GM19351 (cell line): ENCODE results near the gene EBF4.
"Not testable (repeated sequence)": the region's sequence is repeated elsewhere in the genome, so short reads cannot be mapped to it uniquely, and the experiment has no call there.

Source experiments
- ATAC-seq: cut with Tn5 transposase; IDR thresholded peaks from one replicate; pipeline ENCODE4 v1.9.1; 2021; ENCODE audit warnings: mild to moderate bottlenecking, moderate library complexity; ENCODE audit not compliant: unreplicated experiment

Gene EBF4

GRCh38 chr20:2672446-2672845, 20.1 kb upstream of the EBF4 start:
- ATAC-seq: no peak

DNA sequence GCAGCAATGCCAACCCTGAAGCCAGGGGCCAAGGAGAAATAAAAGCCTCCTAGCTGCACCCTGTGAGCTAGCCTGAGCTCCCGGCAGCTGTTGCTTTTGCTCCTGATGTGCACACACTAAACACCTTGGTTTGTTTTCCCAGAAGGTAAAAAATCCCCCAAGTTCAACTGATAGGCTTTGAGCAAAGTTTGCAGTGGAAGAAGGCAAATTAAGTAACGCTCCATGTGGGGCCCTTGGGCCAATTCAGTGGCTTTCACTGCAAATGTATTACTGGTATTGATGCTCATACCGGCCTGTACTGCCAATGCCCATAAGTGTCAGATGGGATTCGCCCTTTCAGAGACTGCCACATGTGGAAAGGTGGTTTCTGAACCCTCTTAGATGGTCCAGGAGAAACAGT, 19.1 kb upstream of the EBF4 start:
- no peak for ATAC-seq

DNA sequence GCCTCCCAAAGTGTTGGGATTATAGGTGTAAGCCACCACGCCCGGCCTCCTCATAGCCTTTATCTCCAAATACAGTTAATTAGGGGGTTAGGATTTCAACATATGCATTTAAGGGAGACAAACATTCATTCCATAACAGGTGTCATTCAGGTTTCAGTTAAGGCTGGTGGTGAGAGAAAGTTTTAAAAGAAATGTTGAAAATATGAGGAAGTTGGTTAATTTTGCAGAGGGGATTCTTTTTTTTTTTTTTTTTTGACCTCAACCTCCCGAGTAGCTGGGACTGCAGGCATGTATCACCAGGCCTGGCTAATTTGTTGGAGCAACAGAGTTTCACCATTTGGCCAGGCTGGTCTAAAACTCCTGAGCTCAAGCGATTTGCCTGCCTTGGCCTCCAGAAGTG, 12.5 kb upstream of the EBF4 start:
- no peak for ATAC-seq

DNA sequence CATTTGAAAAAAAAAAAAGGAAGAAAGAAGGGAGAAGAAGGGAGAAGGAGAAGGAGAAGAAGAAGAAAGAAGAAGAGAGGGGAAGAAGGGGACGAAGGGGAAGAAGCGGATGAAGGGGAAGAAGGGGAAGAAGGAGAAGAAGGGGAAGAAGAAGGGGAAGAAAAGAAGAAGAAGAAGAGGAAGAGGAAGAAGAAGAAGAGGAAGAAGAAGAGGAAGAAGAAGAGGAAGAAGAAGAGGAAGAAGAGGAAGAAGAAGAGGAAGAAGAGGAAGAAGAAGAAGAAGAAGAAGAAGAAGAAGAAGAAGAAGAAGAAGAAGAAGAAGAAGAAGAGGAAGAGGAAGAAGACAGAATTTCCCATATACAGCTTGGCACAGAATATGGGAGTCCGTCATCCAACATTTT, 10.5 kb upstream of the EBF4 start:
- ATAC-seq: not testable (repeated sequence)

DNA sequence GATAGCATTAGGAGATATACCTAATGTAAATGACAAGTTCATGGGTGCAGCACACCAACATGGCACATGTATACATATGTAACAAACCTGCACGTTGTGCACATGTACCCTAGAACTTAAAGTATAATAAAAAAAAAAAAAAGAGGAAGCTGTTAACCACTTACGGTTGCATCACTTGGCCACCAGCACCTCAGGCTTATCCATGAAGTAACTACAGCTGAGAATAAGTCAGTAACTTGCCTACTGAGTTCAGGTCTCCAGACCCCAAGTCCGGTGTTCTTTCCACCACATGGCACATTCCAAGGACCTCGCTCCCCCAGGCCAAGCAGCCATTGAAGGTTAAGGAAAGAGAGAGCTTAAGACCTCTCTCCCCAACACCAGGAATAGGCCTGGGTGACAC, 7.8 kb upstream of the EBF4 start:
- ATAC-seq: not testable (repeated sequence)

GRCh38 chr20:2687514-2687913, 5.1 kb upstream of the EBF4 start:
- no peak for ATAC-seq

GRCh38 chr20:2688041-2688591, 4.5 kb upstream of the EBF4 start:
- no peak for ATAC-seq

- no peak for ATAC-seq
Measured at GRCh38 chr20:2690213-2690612, 2.4 kb upstream of the EBF4 start.

DNA sequence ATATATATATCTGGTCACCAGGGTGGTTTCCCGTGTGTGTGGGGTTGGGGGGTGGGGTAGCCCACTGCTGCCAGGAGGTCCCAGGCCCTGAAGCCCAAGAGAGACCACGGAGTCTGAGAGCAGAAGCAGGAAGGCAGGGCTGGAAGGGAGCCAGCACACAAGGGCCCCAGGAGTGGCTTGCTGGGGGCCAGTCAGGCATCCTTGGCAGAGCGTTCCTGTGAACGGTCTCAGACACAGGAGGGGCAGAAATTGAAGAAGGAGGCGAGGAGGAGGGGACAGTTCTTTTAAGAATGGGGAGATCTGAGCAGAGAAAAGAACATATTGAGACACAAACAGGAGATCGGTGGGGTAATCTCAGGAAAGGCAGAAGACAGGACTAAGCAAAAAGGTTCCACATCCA, 1.9 kb upstream of the EBF4 start:
- ATAC-seq: no peak

GRCh38 chr20:2691127-2691526, 1.5 kb upstream of the EBF4 start:
- ATAC-seq: no peak

DNA sequence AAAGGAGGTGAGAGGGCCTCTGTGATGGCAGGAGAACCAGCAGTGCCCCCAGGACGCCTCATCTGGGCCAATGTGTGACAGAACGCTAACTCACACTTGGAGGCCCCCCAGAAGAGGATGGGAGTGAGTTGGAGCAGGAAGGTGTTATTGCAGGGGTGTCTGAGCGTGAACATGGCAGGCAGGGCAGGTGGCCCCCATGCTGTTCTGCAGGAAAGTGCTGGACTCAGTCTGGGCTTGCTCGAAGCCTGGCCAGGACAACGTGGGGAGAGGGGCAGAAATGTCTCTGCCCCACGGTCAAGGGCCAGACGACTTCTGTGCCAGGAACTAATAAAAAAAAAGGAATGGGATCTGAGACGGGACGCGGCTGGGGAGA, 931 bp upstream of the EBF4 start:
- ATAC-seq: no peak

- no peak for ATAC-seq
Measured at GRCh38 chr20:2692886-2693285, 306 bp downstream of the EBF4 start.

DNA sequence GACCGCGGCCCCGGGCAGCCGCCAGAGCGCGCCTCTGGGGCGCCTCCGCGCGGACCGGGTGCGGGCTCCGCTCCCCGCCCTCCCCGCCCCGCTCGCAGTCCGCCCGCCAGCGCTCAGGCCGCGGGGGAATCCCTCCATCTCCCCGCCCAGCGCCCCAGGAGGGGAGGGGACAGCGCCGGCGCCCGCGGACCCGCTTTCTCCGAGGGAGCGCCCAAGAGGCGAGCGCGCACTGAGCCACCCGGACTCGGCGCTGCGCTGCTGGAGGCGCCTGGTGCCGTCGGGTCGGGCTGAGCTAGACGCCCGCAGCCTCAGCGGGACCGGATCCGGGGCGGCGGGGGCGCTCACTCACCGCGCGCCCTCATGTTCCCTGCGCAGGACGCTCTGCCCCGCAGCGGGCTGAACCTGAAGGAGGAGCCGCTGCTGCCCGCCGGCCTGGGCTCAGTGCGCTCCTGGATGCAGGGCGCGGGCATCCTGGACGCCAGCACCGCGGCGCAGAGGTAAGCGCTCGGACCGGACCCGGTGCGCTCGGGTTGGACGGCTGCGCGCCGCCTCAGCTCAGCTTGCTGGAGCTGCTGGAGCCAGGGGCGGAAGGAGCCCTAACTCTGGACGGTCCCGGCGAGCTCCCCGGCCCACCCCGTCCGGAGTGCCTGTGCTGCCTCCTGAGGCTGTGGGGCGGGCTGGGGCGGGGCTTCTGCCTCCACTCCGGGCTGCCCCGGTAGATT, 867 bp downstream of the EBF4 start:
- ATAC-seq: no peak

GRCh38 chr20:2694008-2694471, 1.5 kb downstream of the EBF4 start:
- ATAC-seq: no peak

GRCh38 chr20:2694519-2694918, 1.9 kb downstream of the EBF4 start:
- no peak for ATAC-seq

GRCh38 chr20:2695206-2695983, 2.8 kb downstream of the EBF4 start:
- ATAC-seq: no peak

DNA sequence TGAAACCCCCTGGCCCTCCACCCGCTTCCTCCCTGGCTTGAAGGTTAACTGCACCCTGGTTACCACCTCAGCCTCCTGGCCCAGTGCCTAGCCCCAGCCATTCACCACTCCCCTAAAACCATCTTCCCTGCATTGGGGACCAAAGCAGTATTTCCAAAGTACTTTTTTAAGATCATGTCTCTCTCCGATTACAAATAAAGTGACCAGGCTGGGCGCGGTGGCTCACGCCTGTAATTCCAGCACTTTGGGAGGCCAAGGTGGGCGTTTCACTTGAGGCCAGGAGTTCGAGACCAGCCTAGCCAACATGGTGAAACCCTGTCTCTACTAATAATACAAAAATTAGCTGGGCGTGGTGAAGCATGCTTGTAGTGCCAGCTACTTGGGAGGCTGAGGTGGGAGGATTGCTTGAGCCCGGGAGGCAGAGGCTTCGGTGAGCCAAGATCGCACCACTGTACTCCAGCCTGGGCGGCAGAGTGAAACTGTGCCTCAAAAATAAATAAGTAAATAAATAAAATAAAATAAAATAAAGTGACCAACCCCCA, 3.5 kb downstream of the EBF4 start:
- ATAC-seq: not testable (repeated sequence)

DNA sequence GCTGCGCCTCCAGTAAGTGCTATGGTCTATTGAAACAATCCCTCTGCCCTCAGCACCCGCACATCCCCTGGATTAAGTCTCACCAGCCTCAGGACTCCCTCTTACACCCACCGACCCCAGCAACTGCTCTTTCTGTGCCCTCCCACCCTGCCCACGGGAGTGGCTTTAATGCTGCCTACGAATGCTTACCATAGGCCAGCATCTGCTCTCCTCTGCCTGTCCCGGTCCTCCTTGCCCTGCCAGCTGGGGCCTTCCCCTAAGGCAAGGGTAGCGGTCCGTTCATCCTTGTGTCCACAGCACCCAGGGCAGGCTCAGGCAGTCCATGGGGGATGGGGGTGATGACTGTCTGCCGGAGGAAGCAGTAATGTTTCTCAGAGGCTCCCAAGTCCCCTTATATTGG, 4.1 kb downstream of the EBF4 start:
- ATAC-seq: no peak

GRCh38 chr20:2697768-2698167, 5.2 kb downstream of the EBF4 start:
- no peak for ATAC-seq

DNA sequence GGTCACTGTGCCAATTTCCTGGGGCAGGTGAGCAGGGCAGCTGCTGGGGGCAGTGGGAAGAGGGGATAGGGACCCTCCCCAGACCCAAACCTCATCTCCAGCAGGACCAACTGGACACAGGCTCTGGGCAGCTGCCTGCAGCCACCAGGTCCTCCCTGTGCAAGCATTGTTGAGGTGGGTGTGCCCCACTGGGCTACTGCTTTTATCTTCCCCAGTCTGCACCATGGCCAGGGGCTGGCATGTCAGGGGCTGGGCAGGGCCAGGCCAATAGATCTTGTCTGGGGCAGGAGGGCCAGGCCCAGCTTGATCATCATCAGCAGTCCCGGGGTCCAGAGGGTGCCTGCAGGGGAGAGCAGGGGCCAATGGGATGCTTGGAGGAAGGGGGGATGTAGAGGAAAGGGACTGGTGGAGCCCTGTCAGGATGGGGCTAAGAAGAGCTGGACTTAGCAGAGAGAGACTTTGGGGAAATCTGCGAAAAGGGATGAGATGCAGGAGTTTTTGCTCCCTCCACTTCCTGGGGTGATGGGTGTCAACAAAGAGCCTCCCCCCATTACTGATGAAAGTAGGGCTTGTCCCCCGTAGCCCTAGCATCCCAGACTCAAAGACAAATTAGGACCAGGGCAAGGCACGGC, 5.7 kb downstream of the EBF4 start:
- no peak for ATAC-seq

DNA sequence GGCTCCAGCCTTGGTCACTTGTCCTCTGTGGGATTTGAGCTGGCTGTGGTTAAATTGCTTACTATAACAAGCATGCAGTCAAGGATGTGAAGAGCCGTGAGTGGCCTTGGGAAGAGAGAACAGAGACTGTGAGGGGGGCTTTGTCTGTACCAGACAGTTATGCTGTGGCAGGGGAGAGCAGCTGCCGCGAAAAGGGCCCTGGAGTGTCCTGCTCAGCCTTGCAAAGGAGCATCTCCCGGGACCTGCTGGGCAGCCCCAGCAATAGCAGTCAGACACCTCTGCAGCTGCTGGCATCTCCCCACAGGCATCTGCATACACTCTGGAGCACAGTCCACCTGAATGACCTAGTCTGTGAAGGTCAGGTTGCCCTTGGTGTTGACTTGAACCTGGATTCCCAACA, 6.3 kb downstream of the EBF4 start:
- no peak for ATAC-seq
